Measurements from ENCODE around the gene KTN1.

KTN1 gene, protein sequence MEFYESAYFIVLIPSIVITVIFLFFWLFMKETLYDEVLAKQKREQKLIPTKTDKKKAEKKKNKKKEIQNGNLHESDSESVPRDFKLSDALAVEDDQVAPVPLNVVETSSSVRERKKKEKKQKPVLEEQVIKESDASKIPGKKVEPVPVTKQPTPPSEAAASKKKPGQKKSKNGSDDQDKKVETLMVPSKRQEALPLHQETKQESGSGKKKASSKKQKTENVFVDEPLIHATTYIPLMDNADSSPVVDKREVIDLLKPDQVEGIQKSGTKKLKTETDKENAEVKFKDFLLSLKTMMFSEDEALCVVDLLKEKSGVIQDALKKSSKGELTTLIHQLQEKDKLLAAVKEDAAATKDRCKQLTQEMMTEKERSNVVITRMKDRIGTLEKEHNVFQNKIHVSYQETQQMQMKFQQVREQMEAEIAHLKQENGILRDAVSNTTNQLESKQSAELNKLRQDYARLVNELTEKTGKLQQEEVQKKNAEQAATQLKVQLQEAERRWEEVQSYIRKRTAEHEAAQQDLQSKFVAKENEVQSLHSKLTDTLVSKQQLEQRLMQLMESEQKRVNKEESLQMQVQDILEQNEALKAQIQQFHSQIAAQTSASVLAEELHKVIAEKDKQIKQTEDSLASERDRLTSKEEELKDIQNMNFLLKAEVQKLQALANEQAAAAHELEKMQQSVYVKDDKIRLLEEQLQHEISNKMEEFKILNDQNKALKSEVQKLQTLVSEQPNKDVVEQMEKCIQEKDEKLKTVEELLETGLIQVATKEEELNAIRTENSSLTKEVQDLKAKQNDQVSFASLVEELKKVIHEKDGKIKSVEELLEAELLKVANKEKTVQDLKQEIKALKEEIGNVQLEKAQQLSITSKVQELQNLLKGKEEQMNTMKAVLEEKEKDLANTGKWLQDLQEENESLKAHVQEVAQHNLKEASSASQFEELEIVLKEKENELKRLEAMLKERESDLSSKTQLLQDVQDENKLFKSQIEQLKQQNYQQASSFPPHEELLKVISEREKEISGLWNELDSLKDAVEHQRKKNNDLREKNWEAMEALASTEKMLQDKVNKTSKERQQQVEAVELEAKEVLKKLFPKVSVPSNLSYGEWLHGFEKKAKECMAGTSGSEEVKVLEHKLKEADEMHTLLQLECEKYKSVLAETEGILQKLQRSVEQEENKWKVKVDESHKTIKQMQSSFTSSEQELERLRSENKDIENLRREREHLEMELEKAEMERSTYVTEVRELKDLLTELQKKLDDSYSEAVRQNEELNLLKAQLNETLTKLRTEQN (N-terminal part only)

GRCh38 chr14:55579724-55580469 is at the start of gene KTN1:
KTN1 (plus strand) TSS chr14:55580207; CDS start chr14:55612049, 31,842 bp downstream.
- DNase-seq, result peak; percentile 74

- no peak for DNase-seq
Measured at GRCh38 chr14:55530464-55530863, 49.5 kb upstream of the KTN1 start.

- DNase-seq, result no peak
Measured at GRCh38 chr14:55532645-55533344, 47.2 kb upstream of the KTN1 start.

GRCh38 chr14:55533960-55534359 is 46.0 kb upstream of the KTN1 start:
- DNase-seq, result no peak

DNA sequence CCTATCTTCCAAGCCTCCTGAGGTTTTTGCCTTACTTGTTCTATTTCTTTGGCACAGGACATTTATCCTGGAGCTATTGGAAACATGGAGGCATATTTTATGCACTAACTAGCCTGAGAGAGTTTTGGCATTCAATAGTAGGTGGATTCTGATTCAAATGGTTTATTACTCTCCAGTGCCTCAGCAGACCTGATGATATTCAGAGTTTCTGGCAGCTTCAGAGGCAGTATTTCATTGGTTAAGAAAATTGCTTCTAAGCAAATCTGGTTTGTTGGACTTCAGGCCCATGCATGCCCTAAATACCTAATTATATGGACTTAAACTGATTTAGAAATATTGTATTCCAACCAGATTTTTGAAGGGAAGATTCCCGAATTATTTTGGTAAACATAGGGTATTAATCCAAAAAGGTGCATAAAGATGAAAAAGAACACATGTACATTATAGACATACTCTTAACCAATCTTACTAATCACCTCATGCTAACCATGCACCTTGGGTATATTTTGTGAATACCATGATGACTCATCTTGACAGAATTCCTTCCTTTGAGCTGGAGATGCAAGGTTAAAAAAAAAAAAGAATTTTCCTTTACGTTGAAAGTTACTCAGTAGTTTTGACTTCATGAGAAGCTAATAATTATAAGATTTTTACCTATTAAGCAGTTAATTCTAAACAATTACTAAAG is 44.3 kb upstream of the KTN1 start:
- DNase-seq, result no peak

GRCh38 chr14:55536204-55536708 is 43.8 kb upstream of the KTN1 start:
- DNase-seq, result peak; percentile 57

GRCh38 chr14:55537782-55538181 is 42.2 kb upstream of the KTN1 start:
- no peak for DNase-seq

DNA sequence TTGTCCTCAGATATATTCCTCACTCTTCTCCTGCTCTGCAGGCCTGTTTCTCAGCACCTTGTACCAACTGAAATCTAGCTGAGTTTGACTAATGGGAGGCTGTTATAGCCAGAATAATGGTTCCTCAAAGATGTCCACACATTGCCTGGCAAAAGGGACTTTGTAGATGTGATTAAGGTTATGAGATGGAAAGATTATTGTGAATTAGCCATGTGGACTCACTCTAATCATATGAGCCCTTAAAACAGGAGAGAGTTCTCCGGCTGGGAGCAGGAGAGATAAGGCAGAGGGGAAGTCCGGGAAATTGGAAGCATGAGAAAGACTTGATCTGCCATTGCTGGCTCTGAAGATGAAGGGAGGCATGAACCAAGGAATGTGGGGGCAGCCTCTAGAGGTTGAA is 40.0 kb upstream of the KTN1 start:
- no peak for DNase-seq

DNA sequence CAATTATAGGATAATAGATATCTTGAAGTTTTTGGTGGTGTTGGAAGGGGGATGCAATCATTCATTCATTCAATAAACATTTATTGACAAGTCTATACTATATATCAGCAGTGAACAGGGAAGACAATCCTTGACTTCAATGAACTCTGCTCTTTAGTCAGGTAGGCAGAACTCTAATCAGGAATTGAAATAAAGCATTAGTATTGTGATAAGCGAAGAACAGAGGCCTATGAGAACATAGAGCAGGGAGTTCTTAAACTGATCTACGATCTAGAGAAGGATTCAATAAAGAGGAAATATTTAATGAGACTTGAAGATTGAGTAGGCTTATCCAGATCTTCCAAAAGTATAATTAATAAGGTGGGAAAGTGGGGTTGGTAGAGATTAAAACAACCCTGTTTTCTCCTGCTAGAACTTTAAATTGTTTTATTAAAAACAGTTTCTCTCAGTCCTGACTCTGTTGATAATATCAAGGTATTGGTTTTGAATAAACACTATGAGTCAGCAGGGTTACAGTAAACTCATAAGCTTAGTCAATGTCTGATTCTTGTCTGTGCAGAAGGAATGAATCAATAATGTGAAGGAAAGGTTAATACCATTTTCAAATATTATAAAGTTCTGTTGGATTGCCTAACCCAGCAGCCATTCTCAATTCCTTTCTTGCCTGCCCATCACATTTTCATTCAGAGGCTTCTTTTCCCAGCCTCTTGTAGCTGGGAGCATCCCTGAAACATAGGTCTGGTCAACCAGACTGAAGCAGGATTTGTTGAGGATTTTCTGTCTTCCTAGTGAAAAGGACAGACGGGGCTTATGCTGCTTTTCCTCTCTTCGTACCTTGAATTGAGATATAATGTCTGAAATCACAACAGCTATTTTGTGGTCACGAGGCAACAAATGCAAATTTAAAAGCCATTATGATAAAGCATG is 38.9 kb upstream of the KTN1 start:
- no peak for DNase-seq

- DNase-seq, result no peak
Measured at GRCh38 chr14:55545779-55546178, 34.2 kb upstream of the KTN1 start.

- no peak for DNase-seq
Measured at GRCh38 chr14:55546212-55546874, 33.7 kb upstream of the KTN1 start.

DNA sequence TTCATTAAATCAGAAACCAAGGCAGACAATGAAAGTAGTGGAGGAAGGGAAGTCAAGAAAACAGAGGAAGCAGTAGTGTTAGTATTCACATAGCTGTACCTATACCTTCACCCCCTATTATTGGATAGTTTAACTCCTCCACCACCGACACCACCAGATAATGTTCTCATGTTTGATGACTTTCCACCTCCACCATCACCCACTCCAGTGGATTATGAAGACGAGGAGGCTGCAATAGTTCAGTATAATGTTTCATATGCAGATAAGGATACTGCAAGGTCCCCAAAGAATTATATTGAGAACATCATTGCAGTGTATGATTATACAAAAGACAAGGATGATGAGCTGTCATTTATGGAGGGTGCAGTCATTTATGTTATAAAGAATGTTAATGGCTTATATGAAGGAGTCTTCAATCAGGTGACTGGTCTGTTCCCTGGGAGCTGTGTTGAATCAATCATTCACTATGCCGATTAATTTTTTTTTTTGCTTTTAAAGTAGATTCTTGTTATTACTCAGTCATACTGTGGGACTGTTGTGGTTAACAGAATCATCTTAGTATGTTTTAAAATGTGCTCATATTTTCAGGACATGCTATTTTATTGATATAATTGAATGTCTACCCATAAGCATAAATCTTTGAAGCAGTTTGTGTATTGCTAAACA is 32.2 kb upstream of the KTN1 start:
- no peak for DNase-seq

GRCh38 chr14:55553791-55554190 is 26.2 kb upstream of the KTN1 start:
- no peak for DNase-seq

DNA sequence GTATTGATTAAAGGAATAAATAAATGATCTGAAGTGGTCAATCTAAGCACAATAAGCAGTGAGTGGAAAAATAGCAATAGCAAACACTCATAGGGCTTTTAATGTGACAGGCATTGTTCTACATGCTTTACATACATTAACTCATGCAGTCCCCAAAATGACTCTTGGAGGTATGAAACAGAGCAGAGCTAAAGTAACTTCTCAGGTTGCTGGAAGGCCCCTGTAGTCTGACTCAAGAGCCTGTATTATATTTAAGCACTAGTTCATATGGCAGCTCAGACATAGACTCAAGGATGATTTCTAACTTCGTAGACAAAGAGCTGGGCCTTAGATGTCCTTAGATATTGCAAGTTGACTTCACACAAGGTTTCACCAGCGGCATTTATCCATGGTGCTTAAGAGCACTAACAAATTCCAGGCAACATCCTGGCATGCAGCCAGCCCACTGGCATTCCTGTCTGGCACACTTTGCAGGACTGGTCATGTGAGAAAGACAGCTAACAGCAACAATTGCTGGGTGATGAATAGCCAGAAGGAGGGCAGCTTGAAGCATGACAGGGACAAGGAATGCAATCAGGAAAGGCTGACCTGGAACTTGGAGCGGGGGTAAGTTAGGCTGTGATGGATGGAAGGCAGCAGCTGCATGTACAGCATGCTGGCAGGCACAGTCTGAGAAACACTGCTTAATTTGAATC is 22.9 kb upstream of the KTN1 start:
- no peak for DNase-seq

GRCh38 chr14:55562135-55562534 is 17.9 kb upstream of the KTN1 start:
- no peak for DNase-seq

GRCh38 chr14:55568618-55569017 is 11.4 kb upstream of the KTN1 start:
- no peak for DNase-seq

DNA sequence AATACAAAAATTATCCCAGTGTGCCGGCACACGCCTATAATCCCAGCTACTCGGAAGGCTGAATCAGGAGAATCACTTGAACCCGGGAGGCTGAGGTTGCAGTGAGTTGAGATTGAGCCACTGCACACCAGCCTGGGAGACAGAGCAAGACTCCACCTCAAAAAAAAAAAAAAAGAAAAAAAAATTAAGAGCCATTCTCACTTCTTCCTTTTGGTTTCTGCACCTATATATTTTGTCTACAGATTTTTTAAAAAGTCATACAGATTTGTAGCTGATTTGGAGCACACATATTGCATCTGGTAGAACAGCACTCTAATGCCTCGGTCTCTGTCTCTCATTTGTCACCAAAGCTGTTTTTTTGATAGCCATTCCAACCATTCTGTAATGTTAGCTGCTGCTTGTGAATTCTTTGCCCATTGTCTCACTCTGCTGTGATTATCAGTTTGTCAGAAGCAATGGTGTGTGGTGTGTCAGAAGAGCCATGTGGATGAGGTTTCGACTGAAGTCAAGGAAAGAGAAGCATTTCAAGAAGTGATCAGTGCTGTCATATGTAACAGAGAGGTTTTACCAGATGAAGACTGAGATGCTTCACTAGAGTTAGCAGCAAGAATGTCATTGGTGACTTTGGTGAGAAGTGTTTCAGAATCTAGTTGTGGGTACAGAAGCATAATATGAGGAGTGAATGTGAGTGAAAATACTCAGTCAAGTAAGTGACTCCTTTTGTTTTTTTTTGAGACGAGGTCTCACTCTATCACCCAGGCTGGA is 8.7 kb upstream of the KTN1 start:
- no peak for DNase-seq

All from NCI-H526 treated with DMSO at 0.1 percent for 48 hours (cell line).